ENCODE data around the gene OS9.

OS9 gene

GRCh38 chr12:57735952-57736740 is 42.2 kb downstream of the OS9 start:
- DNase-seq (ENCODE audit: low spot score): peak; percentile 65

- no peak for DNase-seq (ENCODE audit: low spot score)
Measured at GRCh38 chr12:57736741-57737466, 43.0 kb downstream of the OS9 start.

GRCh38 chr12:57737467-57738460 is 43.8 kb downstream of the OS9 start:
- peak; percentile 57 for DNase-seq (ENCODE audit: low spot score)

GRCh38 chr12:57738661-57739237 is 44.8 kb downstream of the OS9 start, which contains the start of gene AGAP2:
TSS of gene AGAP2 (minus strand) at chr12:57738742. CDS start at chr12:57738246, 496 bp downstream.
- DNase-seq (ENCODE audit: low spot score): no peak

GRCh38 chr12:57739387-57739786 is 45.5 kb downstream of the OS9 start:
- DNase-seq (ENCODE audit: low spot score): no peak

GRCh38 chr12:57739914-57740538 is 46.1 kb downstream of the OS9 start:
- DNase-seq (ENCODE audit: low spot score): no peak

GRCh38 chr12:57740656-57741412 is 46.9 kb downstream of the OS9 start:
- no peak for DNase-seq (ENCODE audit: low spot score)

GRCh38 chr12:57741413-57741789 is 47.5 kb downstream of the OS9 start:
- no peak for DNase-seq (ENCODE audit: low spot score)

GRCh38 chr12:57741844-57742738 is 48.2 kb downstream of the OS9 start:
- no peak for DNase-seq (ENCODE audit: low spot score)

GRCh38 chr12:57743769-57744168 is 49.8 kb downstream of the OS9 start:
- no peak for DNase-seq (ENCODE audit: low spot score)

- DNase-seq (ENCODE audit: low spot score): peak; percentile 83
Measured at GRCh38 chr12:57744194-57744776, 50.4 kb downstream of the OS9 start.

- DNase-seq (ENCODE audit: low spot score): peak; percentile 95
Measured at GRCh38 chr12:57744777-57745484, 51.0 kb downstream of the OS9 start, which contains the start of gene TSPAN31. TSS of gene TSPAN31 (plus strand) at chr12:57745039. CDS start at chr12:57745155, 116 bp downstream.

GRCh38 chr12:57745485-57745881 is 51.6 kb downstream of the OS9 start:
- no peak for DNase-seq (ENCODE audit: low spot score)

- DNase-seq (ENCODE audit: low spot score): no peak
Measured at GRCh38 chr12:57746025-57746424, 52.1 kb downstream of the OS9 start.

GRCh38 chr12:57749061-57749460 is 55.1 kb downstream of the OS9 start:
- DNase-seq (ENCODE audit: low spot score): no peak

GRCh38 chr12:57750561-57751431 is 56.9 kb downstream of the OS9 start:
- no peak for DNase-seq (ENCODE audit: low spot score)

- DNase-seq (ENCODE audit: low spot score): no peak
Measured at GRCh38 chr12:57751432-57751787, 57.5 kb downstream of the OS9 start.

Data from GM03348 (cell line).